GM23338 (cell line): ENCODE results near the gene BCL2. TPM values are rescaled to one million over a fixed set of nuclear protein-coding genes. Genes with fewer than 3 reads are reported as not detected.

ENCODE experiments used
- ATAC-seq: fragments of 200-7000 bp; cut with Tn5 transposase; 3 replicates; pipeline ENCODE4 v1.9.1; 2020
- DNase-seq: peaks from one replicate; pipeline ENCODE4 v3.0.0-alpha.2; 2015; ENCODE audit warnings: low spot score
- H2AFZ ChIP-seq: fragments of 200-600 bp; sonication (generic); 2 replicates; pipeline ENCODE4 v1.8.0; 2016; ENCODE audit warnings: antibody characterized with exemption, mild to moderate bottlenecking, moderate library complexity
- H3F3A ChIP-seq: fragments of 200-600 bp; sonication (generic); replicated peaks from 2 replicates; pipeline ENCODE4 v1.8.0; 2017; ENCODE audit warnings: antibody characterized with exemption, mixed run types, low read depth
- H3K27ac ChIP-seq: fragments of 200-600 bp; sonication (generic); 2 replicates; pipeline ENCODE4 v1.6.1; 2016; ENCODE audit warnings: low read depth
- H3K27me3 ChIP-seq: fragments of 200-600 bp; sonication (generic); 2 replicates; pipeline ENCODE4 v1.8.0; 2016; ENCODE audit warnings: mild to moderate bottlenecking, mixed run types, moderate library complexity; ENCODE audit not compliant: insufficient read depth
- H3K36me3 ChIP-seq: fragments of 200-600 bp; sonication (generic); 2 replicates; pipeline ENCODE4 v1.8.0; 2016; ENCODE audit warnings: mild to moderate bottlenecking; ENCODE audit not compliant: insufficient read depth
- H3K4me1 ChIP-seq: fragments of 200-600 bp; sonication (generic); 2 replicates; pipeline ENCODE4 v1.8.0; 2016; ENCODE audit warnings: mild to moderate bottlenecking, moderate library complexity; ENCODE audit not compliant: insufficient read depth
- H3K4me2 ChIP-seq: fragments of 200-600 bp; sonication (generic); 2 replicates; pipeline ENCODE4 v1.7.1; 2017; ENCODE audit warnings: mixed run types
- H3K4me3 ChIP-seq: fragments of 200-600 bp; sonication (generic); 2 replicates; pipeline ENCODE4 v1.6.1; 2016; ENCODE audit warnings: mixed run types
- H3K79me2 ChIP-seq: fragments of 200-600 bp; sonication (generic); replicated peaks from 2 replicates; pipeline ENCODE4 v1.8.0; 2017; ENCODE audit warnings: mild to moderate bottlenecking; ENCODE audit not compliant: insufficient read depth
- H3K9me2 ChIP-seq: fragments of 200-600 bp; sonication (generic); 2 replicates; pipeline ENCODE4 v1.8.0; 2017; ENCODE audit not compliant: insufficient read depth
- H4K20me1 ChIP-seq: fragments of 200-600 bp; sonication (generic); replicated peaks from 2 replicates; pipeline ENCODE4 v1.8.0; 2017; ENCODE audit warnings: mild to moderate bottlenecking; ENCODE audit not compliant: insufficient read depth
- H3K27ac Mint-ChIP-seq: 2 replicates; pipeline ENCODE4 v1.8.0; 2020; ENCODE audit warnings: inconsistent platforms, mild to moderate bottlenecking, moderate library complexity, mixed read lengths
- H3K27me3 Mint-ChIP-seq: 3 replicates; pipeline ENCODE4 v1.8.0; 2022; ENCODE audit warnings: low read depth, mild to moderate bottlenecking, moderate library complexity, mixed read lengths, inconsistent platforms; ENCODE audit not compliant: insufficient read depth, poor library complexity
- H3K36me3 Mint-ChIP-seq: 3 replicates; pipeline ENCODE4 v1.8.0; 2021; ENCODE audit warnings: low read depth, mild to moderate bottlenecking, inconsistent platforms, moderate library complexity, mixed read lengths
- H3K4me1 Mint-ChIP-seq: 3 replicates; pipeline ENCODE4 v1.8.0; 2020; ENCODE audit warnings: mild to moderate bottlenecking, inconsistent platforms, mixed read lengths
- H3K4me3 Mint-ChIP-seq: 3 replicates; pipeline ENCODE4 v1.8.0; 2021; ENCODE audit warnings: moderate library complexity, mild to moderate bottlenecking, inconsistent platforms, mixed read lengths
- H3K9me3 Mint-ChIP-seq: 3 replicates; pipeline ENCODE4 v1.8.0; 2020; ENCODE audit warnings: moderate library complexity, mild to moderate bottlenecking, inconsistent platforms, mixed read lengths
- CREB1 ChIP-seq: fragments of 250-450 bp; sonication (Bioruptor Pico); IDR thresholded peaks from 2 replicates; pipeline ENCODE4 v1.5.0; 2020; ENCODE audit warnings: low read depth, mild to moderate bottlenecking, moderate library complexity
- EZH2 ChIP-seq: fragments of 200-600 bp; sonication (generic); IDR thresholded peaks from one replicate; pipeline ENCODE4 v1.8.0; 2017; ENCODE audit warnings: antibody characterized with exemption, mild to moderate bottlenecking, low read depth; ENCODE audit not compliant: unreplicated experiment
- STAT1 ChIP-seq: IDR thresholded peaks from one replicate; pipeline ENCODE4 v1.6.1; 2016; ENCODE audit warnings: antibody characterized with exemption; ENCODE audit not compliant: unreplicated experiment
- ZNF114 ChIP-seq: fragments of 250-450 bp; sonication (Bioruptor Pico); IDR thresholded peaks from 2 replicates; pipeline ENCODE4 v1.5.0; 2020; ENCODE audit warnings: mild to moderate bottlenecking, moderate library complexity
- ZNF331 ChIP-seq: fragments of 250-450 bp; sonication (Bioruptor Pico); IDR thresholded peaks from 2 replicates; pipeline ENCODE4 v1.5.0; 2020; ENCODE audit warnings: low read depth, mild to moderate bottlenecking, moderate library complexity
- polyA plus RNA-seq: library from polyadenylated mRNA; unstranded; fragments of >200 nt; fragmentation: Nextera tagmentation; extraction: Ambion mirVana; gene quantifications from 2 replicates; pipeline ENCODE4 v1.2.1, GENCODE V29; 2016
- total RNA-seq: library from RNA; depleted of rRNA; stranded (reverse); fragments of >200 nt; shearing (Covaris generic); gene quantifications from 2 replicates; pipeline ENCODE4 v1.2.3, GENCODE V29; 2014
- TF ChIP-seq, protein P1 (sequence below), 2 experiments: fragments of 200-600 bp in 1 of 2; sonication (generic) in 1 of 2; conservative IDR thresholded peaks; 2 replicates each; pipeline versions ENCODE4 v1.5.1 to v1.6.1; 2016 to 2017; ENCODE audit warnings: antibody characterized with exemption in 2 of 2, low read depth in 2 of 2, mild to moderate bottlenecking in 2 of 2, moderate library complexity in 1 of 2
- TF ChIP-seq, protein P2 (sequence below): IDR thresholded peaks from 2 replicates; pipeline ENCODE4 v1.6.1; 2016; ENCODE audit warnings: antibody characterized with exemption
- TF ChIP-seq, protein P3 (sequence below): fragments of 250-450 bp; sonication (Bioruptor Pico); IDR thresholded peaks from 2 replicates; pipeline ENCODE4 v1.5.0; 2020; ENCODE audit warnings: mild to moderate bottlenecking, moderate library complexity

BCL2 gene
- total and polyA plus RNA-seq, 2 experiments from 2014 or later, result 1.2 to 4.0 TPM

GRCh38 chr18:63113899-63114565 is 205.5 kb downstream of the BCL2 start:
- Histone ChIP-seq H3K9me2 (peaks cover 3% of the 10 kb centered on the region; the same call in 1 of the 2 replicates), H3K4me3 (no peak overlapping the region), H2AFZ (no peak overlapping the region), H4K20me1 (no peaks in the 10 kb centered on the region), H3K79me2 (no peaks in the 10 kb centered on the region), H3K36me3 (no peaks in the 10 kb centered on the region), H3F3A (no peaks in the 10 kb centered on the region), H3K27me3 (no peaks in the 10 kb centered on the region), H3K4me1 (no peaks in the 10 kb centered on the region), H3K4me2 (no peak overlapping the region), H3K27ac (no peak overlapping the region)
- Mint-ChIP-seq H3K9me3 (no peaks in the 10 kb centered on the region), H3K27me3 (no peaks in the 10 kb centered on the region), H3K36me3 (no peaks in the 10 kb centered on the region), H3K4me3 (no peak overlapping the region), H3K4me1 (peaks cover 4% of the 10 kb centered on the region; the same call in 1 of the 3 replicates), H3K27ac (no peak overlapping the region)
- no peak for TF ChIP-seq CREB1
- TF ChIP-seq ZNF114 (CRISPR knock-in tag), result no peak
- TF ChIP-seq EZH2, result no peak
- no peak for TF ChIP-seq ZNF331 (CRISPR knock-in tag)
- TF ChIP-seq, protein P1, sequence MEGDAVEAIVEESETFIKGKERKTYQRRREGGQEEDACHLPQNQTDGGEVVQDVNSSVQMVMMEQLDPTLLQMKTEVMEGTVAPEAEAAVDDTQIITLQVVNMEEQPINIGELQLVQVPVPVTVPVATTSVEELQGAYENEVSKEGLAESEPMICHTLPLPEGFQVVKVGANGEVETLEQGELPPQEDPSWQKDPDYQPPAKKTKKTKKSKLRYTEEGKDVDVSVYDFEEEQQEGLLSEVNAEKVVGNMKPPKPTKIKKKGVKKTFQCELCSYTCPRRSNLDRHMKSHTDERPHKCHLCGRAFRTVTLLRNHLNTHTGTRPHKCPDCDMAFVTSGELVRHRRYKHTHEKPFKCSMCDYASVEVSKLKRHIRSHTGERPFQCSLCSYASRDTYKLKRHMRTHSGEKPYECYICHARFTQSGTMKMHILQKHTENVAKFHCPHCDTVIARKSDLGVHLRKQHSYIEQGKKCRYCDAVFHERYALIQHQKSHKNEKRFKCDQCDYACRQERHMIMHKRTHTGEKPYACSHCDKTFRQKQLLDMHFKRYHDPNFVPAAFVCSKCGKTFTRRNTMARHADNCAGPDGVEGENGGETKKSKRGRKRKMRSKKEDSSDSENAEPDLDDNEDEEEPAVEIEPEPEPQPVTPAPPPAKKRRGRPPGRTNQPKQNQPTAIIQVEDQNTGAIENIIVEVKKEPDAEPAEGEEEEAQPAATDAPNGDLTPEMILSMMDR (conservative IDR thresholded peaks at IDR 0.05; ENCODE audit: low read depth in 2 of 2), result no peak
- TF ChIP-seq, protein P2, sequence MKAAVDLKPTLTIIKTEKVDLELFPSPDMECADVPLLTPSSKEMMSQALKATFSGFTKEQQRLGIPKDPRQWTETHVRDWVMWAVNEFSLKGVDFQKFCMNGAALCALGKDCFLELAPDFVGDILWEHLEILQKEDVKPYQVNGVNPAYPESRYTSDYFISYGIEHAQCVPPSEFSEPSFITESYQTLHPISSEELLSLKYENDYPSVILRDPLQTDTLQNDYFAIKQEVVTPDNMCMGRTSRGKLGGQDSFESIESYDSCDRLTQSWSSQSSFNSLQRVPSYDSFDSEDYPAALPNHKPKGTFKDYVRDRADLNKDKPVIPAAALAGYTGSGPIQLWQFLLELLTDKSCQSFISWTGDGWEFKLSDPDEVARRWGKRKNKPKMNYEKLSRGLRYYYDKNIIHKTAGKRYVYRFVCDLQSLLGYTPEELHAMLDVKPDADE, result no peak
- ATAC-seq, result no peak
- no peak for DNase-seq

- no peak overlapping the region for H3K27ac Mint-ChIP-seq
- Histone ChIP-seq H3K4me2 (no peak overlapping the region), H3K36me3 (no peaks in the 10 kb centered on the region), H3K9me2 (peaks cover 3% of the 10 kb centered on the region; the same call in 1 of the 2 replicates), H3K27ac (no peak overlapping the region), H3K4me1 (no peaks in the 10 kb centered on the region), H4K20me1 (no peaks in the 10 kb centered on the region), H3F3A (no peaks in the 10 kb centered on the region), H3K4me3 (no peak overlapping the region), H3K27me3 (no peaks in the 10 kb centered on the region), H2AFZ (no peak overlapping the region), H3K79me2 (no peaks in the 10 kb centered on the region)
- DNase-seq, result no peak
- H3K27me3 Mint-ChIP-seq, result no peaks in the 10 kb centered on the region
- no peak for ATAC-seq
- H3K9me3 Mint-ChIP-seq, result no peaks in the 10 kb centered on the region
- H3K36me3 Mint-ChIP-seq, result no peaks in the 10 kb centered on the region
- H3K4me3 Mint-ChIP-seq, result no peak overlapping the region
- peaks cover 7% of the 10 kb centered on the region; the same call in 2 of the 3 replicates for H3K4me1 Mint-ChIP-seq
- TF ChIP-seq, protein P3, sequence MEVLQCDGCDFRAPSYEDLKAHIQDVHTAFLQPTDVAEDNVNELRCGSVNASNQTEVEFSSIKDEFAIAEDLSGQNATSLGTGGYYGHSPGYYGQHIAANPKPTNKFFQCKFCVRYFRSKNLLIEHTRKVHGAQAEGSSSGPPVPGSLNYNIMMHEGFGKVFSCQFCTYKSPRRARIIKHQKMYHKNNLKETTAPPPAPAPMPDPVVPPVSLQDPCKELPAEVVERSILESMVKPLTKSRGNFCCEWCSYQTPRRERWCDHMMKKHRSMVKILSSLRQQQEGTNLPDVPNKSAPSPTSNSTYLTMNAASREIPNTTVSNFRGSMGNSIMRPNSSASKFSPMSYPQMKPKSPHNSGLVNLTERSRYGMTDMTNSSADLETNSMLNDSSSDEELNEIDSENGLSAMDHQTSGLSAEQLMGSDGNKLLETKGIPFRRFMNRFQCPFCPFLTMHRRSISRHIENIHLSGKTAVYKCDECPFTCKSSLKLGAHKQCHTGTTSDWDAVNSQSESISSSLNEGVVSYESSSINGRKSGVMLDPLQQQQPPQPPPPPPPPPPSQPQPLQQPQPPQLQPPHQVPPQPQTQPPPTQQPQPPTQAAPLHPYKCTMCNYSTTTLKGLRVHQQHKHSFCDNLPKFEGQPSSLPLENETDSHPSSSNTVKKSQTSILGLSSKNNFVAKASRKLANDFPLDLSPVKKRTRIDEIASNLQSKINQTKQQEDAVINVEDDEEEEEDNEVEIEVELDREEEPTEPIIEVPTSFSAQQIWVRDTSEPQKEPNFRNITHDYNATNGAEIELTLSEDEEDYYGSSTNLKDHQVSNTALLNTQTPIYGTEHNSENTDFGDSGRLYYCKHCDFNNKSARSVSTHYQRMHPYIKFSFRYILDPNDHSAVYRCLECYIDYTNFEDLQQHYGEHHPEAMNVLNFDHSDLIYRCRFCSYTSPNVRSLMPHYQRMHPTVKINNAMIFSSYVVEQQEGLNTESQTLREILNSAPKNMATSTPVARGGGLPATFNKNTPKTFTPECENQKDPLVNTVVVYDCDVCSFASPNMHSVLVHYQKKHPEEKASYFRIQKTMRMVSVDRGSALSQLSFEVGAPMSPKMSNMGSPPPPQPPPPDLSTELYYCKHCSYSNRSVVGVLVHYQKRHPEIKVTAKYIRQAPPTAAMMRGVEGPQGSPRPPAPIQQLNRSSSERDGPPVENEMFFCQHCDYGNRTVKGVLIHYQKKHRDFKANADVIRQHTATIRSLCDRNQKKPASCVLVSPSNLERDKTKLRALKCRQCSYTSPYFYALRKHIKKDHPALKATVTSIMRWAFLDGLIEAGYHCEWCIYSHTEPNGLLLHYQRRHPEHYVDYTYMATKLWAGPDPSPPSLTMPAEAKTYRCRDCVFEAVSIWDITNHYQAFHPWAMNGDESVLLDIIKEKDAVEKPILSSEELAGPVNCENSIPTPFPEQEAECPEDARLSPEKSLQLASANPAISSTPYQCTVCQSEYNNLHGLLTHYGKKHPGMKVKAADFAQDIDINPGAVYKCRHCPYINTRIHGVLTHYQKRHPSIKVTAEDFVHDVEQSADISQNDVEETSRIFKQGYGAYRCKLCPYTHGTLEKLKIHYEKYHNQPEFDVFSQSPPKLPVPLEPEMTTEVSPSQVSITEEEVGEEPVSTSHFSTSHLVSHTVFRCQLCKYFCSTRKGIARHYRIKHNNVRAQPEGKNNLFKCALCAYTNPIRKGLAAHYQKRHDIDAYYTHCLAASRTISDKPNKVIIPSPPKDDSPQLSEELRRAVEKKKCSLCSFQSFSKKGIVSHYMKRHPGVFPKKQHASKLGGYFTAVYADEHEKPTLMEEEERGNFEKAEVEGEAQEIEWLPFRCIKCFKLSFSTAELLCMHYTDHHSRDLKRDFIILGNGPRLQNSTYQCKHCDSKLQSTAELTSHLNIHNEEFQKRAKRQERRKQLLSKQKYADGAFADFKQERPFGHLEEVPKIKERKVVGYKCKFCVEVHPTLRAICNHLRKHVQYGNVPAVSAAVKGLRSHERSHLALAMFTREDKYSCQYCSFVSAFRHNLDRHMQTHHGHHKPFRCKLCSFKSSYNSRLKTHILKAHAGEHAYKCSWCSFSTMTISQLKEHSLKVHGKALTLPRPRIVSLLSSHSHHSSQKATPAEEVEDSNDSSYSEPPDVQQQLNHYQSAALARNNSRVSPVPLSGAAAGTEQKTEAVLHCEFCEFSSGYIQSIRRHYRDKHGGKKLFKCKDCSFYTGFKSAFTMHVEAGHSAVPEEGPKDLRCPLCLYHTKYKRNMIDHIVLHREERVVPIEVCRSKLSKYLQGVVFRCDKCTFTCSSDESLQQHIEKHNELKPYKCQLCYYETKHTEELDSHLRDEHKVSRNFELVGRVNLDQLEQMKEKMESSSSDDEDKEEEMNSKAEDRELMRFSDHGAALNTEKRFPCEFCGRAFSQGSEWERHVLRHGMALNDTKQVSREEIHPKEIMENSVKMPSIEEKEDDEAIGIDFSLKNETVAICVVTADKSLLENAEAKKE (CRISPR knock-in tag), result no peak
- no peak for TF ChIP-seq ZNF331 (CRISPR knock-in tag)
- TF ChIP-seq, protein P2, result no peak
- no peak for TF ChIP-seq STAT1
Measured at GRCh38 chr18:63112706-63113105, 206.9 kb downstream of the BCL2 start.
